Mesodermal cell (in vitro differentiated cells): ENCODE measurements around the gene ZNF678. TPM values are rescaled to one million over a fixed set of nuclear protein-coding genes. Genes with fewer than 3 reads are reported as not detected.

Source experiments
- H3K27ac ChIP-seq: 2 replicates; pipeline ENCODE4 v1.7.0; 2013; ENCODE audit warnings: mild to moderate bottlenecking, low read depth, low read length, moderate library complexity; ENCODE audit not compliant: severe bottlenecking
- H3K36me3 ChIP-seq: 2 replicates; pipeline ENCODE4 v1.7.1; 2013; ENCODE audit warnings: mild to moderate bottlenecking, low read length, moderate library complexity; ENCODE audit not compliant: control insufficient read depth, insufficient read depth
- H3K4me1 ChIP-seq: one replicate; pipeline ENCODE4 v1.7.1; 2013; ENCODE audit warnings: mild to moderate bottlenecking, low read length; ENCODE audit not compliant: insufficient read depth, control insufficient read depth, poor library complexity, severe bottlenecking
- H3K4me3 ChIP-seq: 2 replicates; pipeline ENCODE4 v1.7.0; 2013; ENCODE audit warnings: low read length, control low read depth, mild to moderate bottlenecking; ENCODE audit not compliant: insufficient read depth, poor library complexity, severe bottlenecking; ENCODE audit errors: extremely low read depth
- H3K9me3 ChIP-seq: 2 replicates; pipeline ENCODE4 v1.7.1; 2013; ENCODE audit warnings: mild to moderate bottlenecking, low read length, moderate library complexity; ENCODE audit not compliant: control insufficient read depth
- WGBS, 2 experiments: methylation state at CpG; one replicate each; pipeline ENCODE4 v1.1.5; 2013; ENCODE audit warnings: missing lambda C conversion rate in 2 of 2; ENCODE audit not compliant: insufficient coverage in 2 of 2; 5-methylcytosine and 5-hydroxymethylcytosine counted together
- polyA plus RNA-seq, 2 experiments: library from polyadenylated mRNA; stranded (reverse); fragments of 50-300 nt; gene quantifications; one replicate each; pipeline ENCODE4 v1.2.3, GENCODE V29; 2013

Gene ZNF678
- polyA plus RNA-seq (2013, experiment 1 of 2): 6.5 TPM
- 8.4 TPM for polyA plus RNA-seq (2013, experiment 2 of 2)

- H3K27ac ChIP-seq: peak within 1 kb of the TSS; percentile 100
- H3K4me3 ChIP-seq: peak within 1 kb of the TSS; percentile 77
- H3K36me3 ChIP-seq: peaks cover 15% of the 10 kb centered on the region
- no peaks in the 10 kb centered on the region for H3K4me1 ChIP-seq
- WGBS, 2 experiments: 2% methylated on average over 30 to 32 of the region's 39 CpGs
- H3K9me3 ChIP-seq: no peaks in the 10 kb centered on the region
These were observed at the start of gene ZNF678 for GRCh38 chr1:227563324-227564201. Gene ZNF678 (plus strand): TSS chr1:227563556. CDS start chr1:227650992, 87,436 bp downstream.

DNA sequence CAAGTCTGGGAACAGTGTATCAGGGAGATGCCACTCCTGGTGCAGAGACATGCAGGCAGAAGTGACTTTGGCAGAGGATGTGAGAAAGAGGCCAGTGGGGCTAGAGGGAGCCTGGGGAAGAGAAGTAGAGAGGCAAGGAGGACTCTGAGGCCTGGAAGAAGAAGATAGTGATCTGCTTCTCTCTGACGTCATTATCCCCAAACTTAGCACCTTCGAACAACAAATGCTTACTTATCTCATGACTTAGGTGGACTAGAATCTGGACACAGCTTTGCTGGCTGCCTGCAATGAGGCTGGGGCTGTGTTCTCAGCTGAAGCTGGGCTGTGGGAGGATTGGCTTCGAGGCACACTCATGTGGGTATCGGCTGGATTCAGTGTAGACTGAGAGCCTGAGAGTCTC is 44.5 kb upstream of the ZNF678 start:
- no peak overlapping the region for H3K27ac ChIP-seq
- no peaks in the 10 kb centered on the region for H3K4me1 ChIP-seq
- H3K36me3 ChIP-seq: no peaks in the 10 kb centered on the region
- 93 to 94% methylated on average over 2 of the region's 4 CpGs for WGBS, 2 experiments
- no peaks in the 10 kb centered on the region for H3K9me3 ChIP-seq
- no peak overlapping the region for H3K4me3 ChIP-seq

DNA sequence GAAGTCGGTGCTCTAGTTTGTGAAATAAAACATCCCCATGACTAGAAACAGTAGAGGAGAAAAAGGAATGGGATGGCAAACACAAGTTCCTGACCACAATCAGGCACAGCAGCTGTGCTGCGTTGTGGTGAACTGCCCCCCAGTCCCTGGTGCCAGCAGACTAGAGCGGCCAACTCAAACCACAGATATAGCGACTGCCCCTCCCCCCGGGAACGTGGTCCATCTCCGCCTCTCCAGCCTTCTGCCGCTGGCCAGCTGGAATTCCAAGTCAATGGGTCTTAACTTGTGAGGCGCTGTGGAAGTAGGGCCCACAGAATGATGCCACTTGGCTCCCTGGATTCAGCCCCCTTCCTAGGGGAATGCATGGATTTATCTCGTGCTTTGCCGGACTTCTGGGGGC is 41.6 kb upstream of the ZNF678 start:
- WGBS, 2 experiments: 88 to 93% methylated on average over 8 to 10 of the region's 11 CpGs

GRCh38 chr1:227526524-227526923 is 36.8 kb upstream of the ZNF678 start:
- WGBS, 2 experiments: no CpG with 5 or more reads among the region's 2 CpGs
- Histone ChIP-seq H3K36me3 (no peaks in the 10 kb centered on the region), H3K9me3 (peaks cover 49% of the 10 kb centered on the region), H3K4me1 (no peaks in the 10 kb centered on the region), H3K4me3 (no peak overlapping the region), H3K27ac (no peak overlapping the region)

More for the DNA sequence above, 41.6 kb upstream of the ZNF678 start:
- Histone ChIP-seq H3K36me3 (no peaks in the 10 kb centered on the region), H3K9me3 (peaks cover 7% of the 10 kb centered on the region), H3K4me3 (no peak overlapping the region), H3K4me1 (no peaks in the 10 kb centered on the region), H3K27ac (no peak overlapping the region)

DNA sequence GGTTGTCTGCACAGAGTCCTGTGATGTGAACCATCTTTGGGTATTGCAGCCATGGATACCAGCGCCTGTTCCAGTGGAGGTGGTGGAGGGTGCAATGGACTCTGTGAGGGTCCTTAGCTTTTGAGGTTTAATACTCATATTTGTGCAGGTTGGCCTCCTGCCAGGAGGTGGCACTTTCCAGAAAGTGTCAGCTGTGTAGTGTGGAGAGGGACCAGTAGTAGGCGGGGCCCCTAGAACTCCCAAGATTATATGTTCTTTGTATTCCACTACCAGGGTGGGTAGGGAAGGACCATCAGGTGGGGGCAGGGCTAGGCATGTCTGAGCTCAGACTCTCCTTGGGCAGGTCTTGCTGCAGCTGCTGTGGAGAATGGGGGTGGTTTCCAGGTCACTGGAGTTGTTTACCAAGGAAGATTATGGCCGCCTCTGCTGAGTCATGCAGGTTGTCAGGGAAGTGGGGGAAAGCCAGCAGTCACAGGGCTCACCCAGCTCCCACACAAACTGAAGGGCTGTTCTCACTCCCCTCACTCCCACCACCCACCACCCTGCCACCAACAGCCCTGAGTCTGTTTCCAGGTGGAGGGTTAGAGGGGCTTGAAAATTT is 31.2 kb upstream of the ZNF678 start:
- WGBS, 2 experiments: 100% methylated on average over 1 of the region's 3 CpGs
- H3K9me3 ChIP-seq: peaks cover 56% of the 10 kb centered on the region

DNA sequence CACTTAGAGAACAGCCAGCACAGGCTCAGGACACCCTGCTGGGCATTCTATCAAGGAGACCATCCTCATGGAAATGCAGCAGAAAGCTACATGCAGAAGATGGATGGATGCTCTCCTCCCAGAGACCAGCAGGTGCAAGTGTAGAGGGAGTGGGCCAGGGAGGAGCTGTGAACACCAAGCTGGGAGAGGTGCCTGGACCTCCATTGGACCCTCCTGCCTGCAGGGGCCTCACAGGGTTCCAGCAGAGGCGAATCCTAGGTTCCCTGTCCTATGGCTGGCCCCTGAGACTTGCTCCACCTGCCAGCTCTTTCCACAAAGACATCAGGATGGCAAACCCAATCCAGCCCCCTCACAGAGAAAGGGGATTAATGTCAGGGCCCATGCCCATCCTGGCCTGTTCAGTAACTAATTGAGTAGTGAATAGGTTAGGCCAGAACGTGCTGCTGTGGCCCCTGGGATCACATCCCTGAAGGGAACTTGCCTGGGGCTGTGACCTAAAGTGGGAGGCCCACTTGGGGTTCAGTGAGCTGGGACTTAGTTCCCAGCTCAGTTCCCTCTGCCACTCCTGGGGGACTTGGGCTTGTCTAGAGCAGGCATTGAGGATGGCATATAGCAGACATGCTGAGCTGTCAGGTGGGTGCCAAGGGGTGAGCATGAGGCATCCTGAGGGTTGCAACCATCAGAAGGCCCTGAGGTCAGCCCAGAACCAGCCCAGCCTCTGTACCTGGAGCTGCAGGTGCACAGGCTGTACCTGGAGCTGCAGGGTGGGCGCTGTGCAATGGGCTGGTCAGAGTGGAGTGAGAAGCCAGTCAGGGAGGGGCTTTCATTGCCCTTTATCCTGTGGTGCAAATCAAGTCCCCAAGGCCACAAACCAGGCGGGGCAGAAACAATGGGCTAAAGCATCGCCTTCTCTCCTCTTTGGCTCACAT is 22.9 kb upstream of the ZNF678 start:
- no peaks in the 10 kb centered on the region for H3K4me1 ChIP-seq
- H3K4me3 ChIP-seq: no peak overlapping the region
- no peaks in the 10 kb centered on the region for H3K36me3 ChIP-seq
- no peaks in the 10 kb centered on the region for H3K9me3 ChIP-seq
- H3K27ac ChIP-seq: no peak overlapping the region
- WGBS, 2 experiments: 92 to 94% methylated on average over 2 to 4 of the region's 5 CpGs

More for the DNA sequence above, 31.2 kb upstream of the ZNF678 start:
- no peak overlapping the region for H3K27ac ChIP-seq
- H3K4me3 ChIP-seq: no peak overlapping the region
- H3K36me3 ChIP-seq: no peaks in the 10 kb centered on the region
- no peaks in the 10 kb centered on the region for H3K4me1 ChIP-seq

GRCh38 chr1:227541129-227541528 is 22.2 kb upstream of the ZNF678 start:
- WGBS, 2 experiments: 91 to 93% methylated on average over 5 of the region's 5 CpGs
- no peak overlapping the region for H3K27ac ChIP-seq
- H3K4me3 ChIP-seq: no peak overlapping the region
- H3K36me3 ChIP-seq: no peaks in the 10 kb centered on the region
- H3K9me3 ChIP-seq: no peaks in the 10 kb centered on the region
- H3K4me1 ChIP-seq: no peaks in the 10 kb centered on the region

DNA sequence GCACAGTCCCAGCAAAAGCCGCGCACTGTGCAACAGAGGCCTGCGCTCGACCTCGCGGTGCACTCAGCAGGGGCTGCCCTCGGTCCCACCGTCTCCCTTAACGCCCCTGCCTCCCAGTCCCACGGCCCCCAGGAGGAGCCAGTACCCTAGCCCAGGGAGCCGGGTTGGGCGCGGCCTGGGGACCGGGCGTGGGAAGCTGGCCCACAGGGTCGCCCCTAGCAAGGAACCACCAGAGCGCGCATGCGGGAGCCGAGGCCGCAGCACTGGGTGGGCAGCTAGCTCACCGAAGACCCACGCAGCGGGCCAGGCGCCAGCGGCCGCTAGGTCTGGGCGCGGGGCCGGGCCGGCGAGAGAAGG is 21.6 kb upstream of the ZNF678 start:
- H3K36me3 ChIP-seq: no peaks in the 10 kb centered on the region
- no peaks in the 10 kb centered on the region for H3K9me3 ChIP-seq
- 50 to 56% methylated on average over 24 to 32 of the region's 32 CpGs for WGBS, 2 experiments
- peak overlapping the region; percentile 50 for H3K4me3 ChIP-seq
- no peak overlapping the region for H3K27ac ChIP-seq
- H3K4me1 ChIP-seq: no peaks in the 10 kb centered on the region

DNA sequence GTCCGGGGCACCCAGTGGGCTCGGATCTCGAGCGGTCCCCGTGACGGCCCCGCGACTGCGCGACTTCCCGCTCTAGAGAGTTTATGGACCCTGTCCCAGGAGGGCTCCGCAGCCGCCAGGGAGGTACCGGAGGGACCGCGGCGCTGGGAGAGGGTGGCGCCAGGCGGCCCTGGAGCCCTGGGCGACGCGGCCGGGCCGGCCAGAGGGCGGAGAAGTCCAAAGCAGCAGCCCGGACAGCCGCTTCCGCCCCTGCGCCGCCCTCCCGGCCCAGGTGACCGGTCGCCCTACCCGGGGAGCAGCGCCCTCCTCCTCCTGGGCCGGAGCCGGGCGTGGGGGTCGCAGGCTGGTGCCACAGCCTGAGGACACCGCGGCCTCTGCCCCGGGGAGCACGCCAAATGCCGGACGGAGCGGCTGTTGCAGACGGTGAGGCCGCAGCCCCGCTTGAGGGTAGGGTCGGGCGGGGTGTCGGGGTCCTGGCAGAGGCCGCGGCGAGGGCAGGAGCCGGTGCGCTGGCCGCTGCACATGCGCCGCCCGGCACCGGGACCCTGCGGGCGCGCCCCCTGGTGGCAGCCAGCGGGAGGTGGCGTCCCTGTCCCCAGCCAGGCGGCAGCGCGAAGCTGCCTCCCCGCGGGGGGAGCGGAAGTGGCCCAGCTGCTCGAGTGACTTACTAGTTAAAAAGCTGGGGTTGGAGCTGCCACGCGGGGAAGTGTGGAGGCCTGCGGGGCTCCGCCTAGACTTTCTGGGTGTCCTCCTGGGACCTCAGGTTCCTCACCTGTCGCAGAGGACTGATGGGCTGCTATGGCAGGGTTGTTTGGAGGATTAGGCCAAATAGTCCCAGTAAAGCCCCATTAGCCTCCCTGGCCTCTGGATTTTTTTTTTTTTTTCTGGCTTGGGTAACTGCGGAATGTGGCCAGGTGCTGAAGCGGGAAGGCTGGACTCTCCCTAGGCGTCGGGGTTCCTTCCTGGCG is 20.9 kb upstream of the ZNF678 start:
- H3K27ac ChIP-seq: no peak overlapping the region
- no peaks in the 10 kb centered on the region for H3K4me1 ChIP-seq
- H3K9me3 ChIP-seq: no peaks in the 10 kb centered on the region
- WGBS, 2 experiments: 10 to 11% methylated on average over 62 to 66 of the region's 84 CpGs
- H3K36me3 ChIP-seq: no peaks in the 10 kb centered on the region
- peak overlapping the region; percentile 50 for H3K4me3 ChIP-seq
